HS-27A (cell line): ENCODE data around the gene RAP1A.

Experiments
- DNase-seq: peaks from one replicate; pipeline ENCODE4 v3.0.0-alpha.2; 2012; ENCODE audit warnings: low read depth, missing footprints

Gene RAP1A

GRCh38 chr1:111720274-111720976, 100.8 kb downstream of the RAP1A start:
- no peak for DNase-seq

GRCh38 chr1:111720977-111721786, 101.6 kb downstream of the RAP1A start:
- no peak for DNase-seq

- no peak for DNase-seq
Observed at GRCh38 chr1:111723091-111723806, 103.7 kb downstream of the RAP1A start.

GRCh38 chr1:111723871-111724270, 104.3 kb downstream of the RAP1A start:
- no peak for DNase-seq

GRCh38 chr1:111725192-111725591, 105.6 kb downstream of the RAP1A start:
- no peak for DNase-seq

- DNase-seq: no peak
Observed at GRCh38 chr1:111727056-111727455, 107.5 kb downstream of the RAP1A start.

- DNase-seq: no peak
Observed at GRCh38 chr1:111729271-111729921, 109.8 kb downstream of the RAP1A start.

GRCh38 chr1:111729946-111730681, 110.5 kb downstream of the RAP1A start:
- DNase-seq: no peak

- no peak for DNase-seq
Observed at GRCh38 chr1:111730706-111731105, 111.1 kb downstream of the RAP1A start.

GRCh38 chr1:111731956-111732355, 112.4 kb downstream of the RAP1A start:
- DNase-seq: no peak

GRCh38 chr1:111732718-111733117, 113.1 kb downstream of the RAP1A start:
- no peak for DNase-seq

- no peak for DNase-seq
Observed at GRCh38 chr1:111733183-111733991, 113.8 kb downstream of the RAP1A start.

- no peak for DNase-seq
Observed at GRCh38 chr1:111733992-111734341, 114.4 kb downstream of the RAP1A start.

GRCh38 chr1:111734426-111734825, 114.8 kb downstream of the RAP1A start:
- DNase-seq: no peak

GRCh38 chr1:111734856-111735255, 115.3 kb downstream of the RAP1A start:
- DNase-seq: no peak

GRCh38 chr1:111735321-111735720, 115.7 kb downstream of the RAP1A start:
- DNase-seq: no peak

- DNase-seq: no peak
Observed at GRCh38 chr1:111735858-111736544, 116.4 kb downstream of the RAP1A start.

GRCh38 chr1:111736548-111737215, 117.1 kb downstream of the RAP1A start:
- no peak for DNase-seq
